Duodenal mucosa (tissue), 2 donors: ENCODE results near the gene NLRP1.

ENCODE experiments used
- H3K27ac ChIP-seq: one replicate; pipeline ENCODE4 v1.7.0; 2013; ENCODE audit warnings: low read depth, low read length
- H3K27me3 ChIP-seq, 2 donors: one replicate each; pipeline ENCODE4 v1.7.0; 2013; ENCODE audit warnings: low read length in 2 of 2, control low read depth in 1 of 2; ENCODE audit not compliant: insufficient read depth in 2 of 2, control insufficient read depth in 1 of 2
- H3K36me3 ChIP-seq, 2 donors: one replicate each; pipeline ENCODE4 v1.7.0; 2013; ENCODE audit warnings: low read length in 2 of 2, control low read depth in 1 of 2; ENCODE audit not compliant: insufficient read depth in 2 of 2, control insufficient read depth in 1 of 2
- H3K4me1 ChIP-seq, 2 donors: one replicate each; pipeline ENCODE4 v1.7.0; 2013; ENCODE audit warnings: low read length in 2 of 2, control low read depth in 1 of 2; ENCODE audit not compliant: insufficient read depth in 2 of 2, control insufficient read depth in 1 of 2
- H3K4me3 ChIP-seq, 2 donors: one replicate each; pipeline ENCODE4 v1.7.0; 2013; ENCODE audit warnings: low read length in 2 of 2, low read depth in 1 of 2
- H3K9ac ChIP-seq, 2 donors: one replicate each; pipeline ENCODE4 v1.7.0; 2013; ENCODE audit warnings: low read length in 2 of 2, low read depth in 1 of 2
- H3K9me3 ChIP-seq, 2 donors: one replicate each; pipeline ENCODE4 v1.7.0; 2013; ENCODE audit warnings: low read length in 2 of 2, control low read depth in 1 of 2; ENCODE audit not compliant: control insufficient read depth in 1 of 2

Gene NLRP1

GRCh38 chr17:5506307-5506706 is 78.0 kb downstream of the NLRP1 start:
- no peaks in the 10 kb centered on the region for H3K9me3 ChIP-seq
- H3K4me1 ChIP-seq: peaks cover 0 to under 1% of the 10 kb centered on the region in 2 donors
- no peaks in the 10 kb centered on the region for H3K36me3 ChIP-seq
- no peak overlapping the region for H3K9ac ChIP-seq
- no peak overlapping the region for H3K4me3 ChIP-seq
- no peaks in the 10 kb centered on the region for H3K27me3 ChIP-seq
- H3K27ac ChIP-seq: no peak overlapping the region

- no peak overlapping the region for H3K9ac ChIP-seq
- H3K27me3 ChIP-seq: peaks cover 0 to 16% of the 10 kb centered on the region in 2 donors
- H3K9me3 ChIP-seq: no peaks in the 10 kb centered on the region
- peaks cover 0 to 8% of the 10 kb centered on the region in 2 donors for H3K4me1 ChIP-seq
- H3K36me3 ChIP-seq: no peaks in the 10 kb centered on the region
- no peak overlapping the region for H3K27ac ChIP-seq
- no peak overlapping the region for H3K4me3 ChIP-seq
Measured at GRCh38 chr17:5502552-5502951, 81.8 kb downstream of the NLRP1 start.

- Histone ChIP-seq H3K36me3 (no peaks in the 10 kb centered on the region), H3K27me3 (peaks cover 0 to 16% of the 10 kb centered on the region in 2 donors), H3K27ac (no peak overlapping the region), H3K9ac (no peak overlapping the region), H3K9me3 (no peaks in the 10 kb centered on the region), H3K4me1 (peaks cover 0 to 8% of the 10 kb centered on the region in 2 donors), H3K4me3 (no peak overlapping the region)
Measured at GRCh38 chr17:5501685-5502084, 82.6 kb downstream of the NLRP1 start.

DNA sequence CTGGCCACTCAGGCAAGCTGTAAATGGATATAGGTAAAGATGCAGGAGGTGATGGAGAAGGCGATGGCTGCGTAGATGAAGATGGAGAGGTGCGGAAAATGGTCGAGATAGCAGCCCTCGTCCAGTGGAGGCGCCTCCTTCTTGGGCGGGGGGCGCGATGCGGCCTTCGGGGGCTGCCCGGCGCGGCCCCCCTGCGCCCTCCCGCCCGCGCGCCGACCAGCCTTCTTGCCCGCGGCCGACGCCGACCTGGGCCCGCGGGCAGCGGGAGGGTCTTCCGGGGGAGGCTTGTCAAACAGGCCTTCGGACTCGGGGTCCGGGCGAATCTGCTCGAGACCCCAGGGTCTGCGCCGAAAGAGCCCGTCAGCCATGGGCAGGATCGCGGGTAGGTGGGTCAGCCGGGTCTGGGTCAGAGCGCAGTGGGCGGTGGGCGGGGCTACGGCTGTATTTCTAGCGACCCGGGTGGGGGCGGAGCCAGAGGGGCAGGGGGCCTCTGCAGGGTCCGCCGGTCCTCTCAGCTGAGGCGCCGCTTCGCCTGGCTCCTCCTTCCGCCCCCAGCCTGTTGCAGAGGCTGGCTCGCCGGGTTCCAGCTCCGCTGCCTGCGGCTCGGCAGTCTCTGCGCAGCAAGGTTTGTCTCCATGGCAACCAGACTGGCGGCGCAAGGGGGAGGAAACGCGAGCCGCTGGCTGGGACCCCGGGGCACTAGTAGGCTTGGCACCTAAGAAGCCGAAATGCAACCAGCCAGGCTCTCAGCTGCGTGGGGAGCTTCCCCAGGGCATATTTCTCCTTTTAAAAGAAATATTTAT is 83.5 kb downstream of the NLRP1 start:
- Histone ChIP-seq H3K9me3 (no peaks in the 10 kb centered on the region), H3K27ac (no peak overlapping the region), H3K4me1 (peaks cover 0 to 8% of the 10 kb centered on the region in 2 donors), H3K36me3 (no peaks in the 10 kb centered on the region), H3K27me3 (peaks cover 0 to 16% of the 10 kb centered on the region in 2 donors), H3K4me3 (peak overlapping the region; percentile 61), H3K9ac (peak overlapping the region in 1 of 2 donors; percentile 25)

DNA sequence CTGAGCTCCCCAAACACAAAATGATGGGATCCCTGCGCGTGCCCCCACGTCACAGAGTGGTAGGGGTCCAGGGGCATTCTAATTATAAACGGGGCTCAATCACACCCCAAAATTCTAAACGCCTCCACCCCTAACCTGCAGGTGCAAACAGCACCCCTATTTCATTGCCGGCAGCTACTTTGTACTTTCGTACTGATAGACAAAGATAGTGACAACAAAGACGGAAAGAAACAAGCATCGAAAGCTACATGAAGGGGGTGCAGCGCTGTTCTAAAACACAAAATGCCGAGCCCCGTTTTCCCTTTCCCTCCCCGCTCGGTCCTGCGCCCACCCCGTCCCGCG is 84.1 kb downstream of the NLRP1 start:
- peaks cover 0 to 8% of the 10 kb centered on the region in 2 donors for H3K4me1 ChIP-seq
- no peaks in the 10 kb centered on the region for H3K36me3 ChIP-seq
- H3K9me3 ChIP-seq: no peaks in the 10 kb centered on the region
- peaks cover 0 to 16% of the 10 kb centered on the region in 2 donors for H3K27me3 ChIP-seq
- H3K9ac ChIP-seq: peak overlapping the region in 1 of 2 donors; percentile 25
- peak overlapping the region; percentile 61 for H3K4me3 ChIP-seq
- no peak overlapping the region for H3K27ac ChIP-seq

GRCh38 chr17:5499476-5500231 is 84.7 kb downstream of the NLRP1 start:
- Histone ChIP-seq H3K27me3 (peaks cover 0 to 16% of the 10 kb centered on the region in 2 donors), H3K36me3 (no peaks in the 10 kb centered on the region), H3K9me3 (no peaks in the 10 kb centered on the region), H3K27ac (no peak overlapping the region), H3K4me1 (peaks cover 0 to 8% of the 10 kb centered on the region in 2 donors), H3K9ac (peak overlapping the region in 1 of 2 donors; percentile 25), H3K4me3 (peak overlapping the region in 1 of 2 donors; percentile 61)

DNA sequence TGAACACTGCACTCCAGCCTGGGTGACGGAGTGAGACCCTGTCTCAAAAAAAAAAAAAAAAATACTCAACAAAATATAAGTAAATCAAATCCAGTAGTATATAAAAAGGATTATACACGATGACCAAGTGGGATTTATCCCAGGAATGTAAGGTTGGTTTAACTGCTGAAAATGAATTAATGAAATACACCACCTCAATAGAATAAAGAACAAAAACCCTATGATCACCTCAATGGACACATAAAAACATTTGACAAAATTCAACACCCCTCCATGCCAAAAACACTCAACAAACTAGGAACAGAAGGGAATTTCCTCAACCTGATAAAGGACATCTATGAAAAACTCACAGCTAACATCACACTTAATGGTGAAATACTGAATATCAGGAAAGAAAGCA is 91.3 kb downstream of the NLRP1 start:
- peaks cover 2 to 5% of the 10 kb centered on the region in 2 donors for H3K4me1 ChIP-seq
- H3K9ac ChIP-seq: no peak overlapping the region
- no peaks in the 10 kb centered on the region for H3K9me3 ChIP-seq
- no peaks in the 10 kb centered on the region for H3K27me3 ChIP-seq
- no peak overlapping the region for H3K27ac ChIP-seq
- peaks cover 5 to 29% of the 10 kb centered on the region in 2 donors for H3K36me3 ChIP-seq
- no peak overlapping the region for H3K4me3 ChIP-seq

- peaks cover 5 to 31% of the 10 kb centered on the region in 2 donors for H3K36me3 ChIP-seq
- no peak overlapping the region for H3K4me3 ChIP-seq
- H3K4me1 ChIP-seq: peaks cover 19 to 21% of the 10 kb centered on the region in 2 donors
- no peak overlapping the region for H3K9ac ChIP-seq
- H3K9me3 ChIP-seq: no peaks in the 10 kb centered on the region
- no peak overlapping the region for H3K27ac ChIP-seq
- H3K27me3 ChIP-seq: no peaks in the 10 kb centered on the region
Measured at GRCh38 chr17:5488752-5489151, 95.6 kb downstream of the NLRP1 start.

DNA sequence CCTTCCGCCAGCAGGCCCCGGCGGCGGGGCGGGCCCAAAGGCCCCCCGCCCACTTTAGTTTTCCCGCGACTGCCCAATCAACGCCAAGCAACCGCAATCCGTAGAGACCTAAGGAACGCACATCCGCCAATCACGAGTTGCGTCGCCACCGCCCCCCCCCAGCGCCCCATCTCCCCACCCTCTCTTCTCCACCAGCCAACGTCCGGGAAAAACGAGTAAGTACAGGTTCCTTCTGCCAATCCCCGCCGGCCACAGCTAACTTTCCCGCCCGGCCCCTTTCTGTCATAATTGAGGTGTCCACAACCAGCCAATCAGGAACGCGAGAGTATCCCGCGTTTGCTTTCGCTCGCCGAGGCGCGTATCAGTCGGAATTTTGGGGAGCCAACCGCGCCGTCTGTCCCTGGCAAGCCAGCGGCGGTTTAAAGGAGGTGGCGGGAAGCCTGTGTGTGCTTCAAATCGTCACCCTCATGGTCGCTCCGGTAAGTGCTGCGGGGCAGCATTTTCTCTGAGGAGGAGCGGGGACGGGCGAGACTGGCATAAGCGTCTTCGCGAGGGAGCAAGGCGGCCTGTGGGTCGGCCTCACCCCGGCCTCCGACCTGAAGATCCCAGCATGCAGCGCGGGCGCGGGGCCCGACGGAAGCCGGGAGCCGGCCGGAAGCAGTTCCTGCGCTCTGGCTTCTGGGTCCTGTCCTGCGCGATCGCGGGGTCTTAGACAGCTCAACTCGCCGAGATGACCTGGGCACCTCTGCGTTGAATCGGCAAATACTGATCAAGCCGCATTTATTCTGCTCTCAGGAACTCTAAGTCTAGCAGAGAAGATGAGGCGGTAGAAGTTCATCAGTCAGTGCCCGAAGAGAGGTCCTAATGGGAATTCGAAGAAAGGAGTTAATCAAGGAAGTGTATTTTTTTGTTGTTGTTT is 97.8 kb downstream of the NLRP1 start, which contains the start of gene MIS12:
Gene MIS12 (plus strand): TSS at position 361 of the 919 bp plus-strand sequence. CDS start 2,297 bp downstream, outside the sequence.
- Histone ChIP-seq H3K9ac (peak within 1 kb of the TSS; percentile 91 to 97), H3K4me1 (peaks cover 19 to 21% of the 10 kb centered on the region in 2 donors), H3K36me3 (peaks cover 13 to 49% of the 10 kb centered on the region in 2 donors), H3K27ac (peak within 1 kb of the TSS; percentile 99), H3K4me3 (peak within 1 kb of the TSS; percentile 89 to 98), H3K9me3 (no peaks in the 10 kb centered on the region), H3K27me3 (no peaks in the 10 kb centered on the region)
